Kidney (tissue), 14 donors: ENCODE measurements around the gene GSTK1. TPM values are rescaled to one million over a fixed set of nuclear protein-coding genes. Genes with fewer than 3 reads are reported as not detected.
A peak's percentile ranks its signal among the peaks of the same experiment; 100 is the strongest.

ENCODE experiments used
- DNase-seq, 5 donors: peaks; one replicate each; pipeline ENCODE4 v3.0.0-alpha.2; 2013 to 2020
- FAIRE-seq: peaks from 2 replicates; lab custom pipeline; 2012; peaks lifted over from hg19 to GRCh38; lab: Jason Lieb, UNC
- H3K27ac ChIP-seq, 2 donors: one replicate each; pipeline ENCODE4 v1.7.0; 2013; ENCODE audit warnings: low read depth in 2 of 2, low read length in 2 of 2, inconsistent platforms in 1 of 2
- H3K27me3 ChIP-seq: one replicate; pipeline ENCODE4 v1.7.1; 2013; ENCODE audit warnings: low read length, inconsistent platforms; ENCODE audit not compliant: control insufficient read depth, insufficient read depth
- H3K36me3 ChIP-seq, 3 donors: one replicate each; pipeline versions ENCODE4 v1.7.0 to v1.7.1; 2013; ENCODE audit warnings: low read length in 3 of 3, control low read depth in 1 of 3, inconsistent platforms in 1 of 3; ENCODE audit not compliant: insufficient read depth in 3 of 3, control insufficient read depth in 2 of 3
- H3K4me1 ChIP-seq, 3 donors: one replicate each; pipeline versions ENCODE4 v1.7.0 to v1.7.1; 2013; ENCODE audit warnings: low read length in 3 of 3, inconsistent platforms in 1 of 3, low read depth in 1 of 3; ENCODE audit not compliant: control insufficient read depth in 2 of 3, insufficient read depth in 2 of 3
- H3K4me3 ChIP-seq, 3 donors: one replicate each; pipeline versions ENCODE4 v1.7.0 to v1.8.1; 2013; ENCODE audit warnings: low read length in 3 of 3, control low read depth in 1 of 3, inconsistent platforms in 1 of 3
- H3K9ac ChIP-seq, 3 donors: one replicate each; pipeline versions ENCODE4 v1.7.0 to v1.7.1; 2013; ENCODE audit warnings: low read length in 3 of 3, control low read depth in 1 of 3, inconsistent platforms in 1 of 3
- H3K9me3 ChIP-seq, 3 donors: one replicate each; pipeline versions ENCODE4 v1.7.0 to v1.7.1; 2013; ENCODE audit warnings: low read length in 3 of 3, control low read depth in 1 of 3, inconsistent platforms in 1 of 3; ENCODE audit not compliant: control insufficient read depth in 2 of 3, insufficient read depth in 1 of 3
- intact Hi-C: fragments of 100-400 bp; cut with DNase I; formaldehyde crosslinking; loops from one replicate; pipeline ENCODE4 v1.11.1; 2022
- polyA plus RNA-seq: library from polyadenylated mRNA; stranded (reverse); fragments of 350-450 nt; fragmentation: Illumina TruSeq; extraction: RNeasy Lipid Tissue Mini Kit (QIAGEN cat#74804); gene quantifications from one replicate; pipeline ENCODE4 v1.2.3, GENCODE V29; 2014; ENCODE audit warnings: low read depth, low replicate concordance; ENCODE audit not compliant: insufficient read depth
- total RNA-seq: library from RNA; stranded (reverse); fragmentation: NEBNext Ultra II Directional; extraction: Animal tissue kit (Norgen Biotek cat#: 25700); gene quantifications from one replicate; pipeline ENCODE4 v1.2.1, GENCODE V29; 2021
- TF ChIP-seq, protein P1 (sequence below): IDR thresholded peaks from 3 replicates; pipeline ENCODE4 v1.5.1; 2012; ENCODE audit warnings: mild to moderate bottlenecking, moderate library complexity, borderline replicate concordance; ENCODE audit not compliant: insufficient read depth; ENCODE audit errors: extremely low read depth
- donor health status: control.
- donor health status: control.
- donor health status: control.
- donor health status: control.
- donor health status: control.
- donor health status: DM: yes; HTN: yes; CAD: no.
- donor health status: Normal renal cell carcinoma (clear cell type).

GSTK1 gene
- total and polyA plus RNA-seq, 2 donors from 2014 or later = 176 to 469 TPM

DNA sequence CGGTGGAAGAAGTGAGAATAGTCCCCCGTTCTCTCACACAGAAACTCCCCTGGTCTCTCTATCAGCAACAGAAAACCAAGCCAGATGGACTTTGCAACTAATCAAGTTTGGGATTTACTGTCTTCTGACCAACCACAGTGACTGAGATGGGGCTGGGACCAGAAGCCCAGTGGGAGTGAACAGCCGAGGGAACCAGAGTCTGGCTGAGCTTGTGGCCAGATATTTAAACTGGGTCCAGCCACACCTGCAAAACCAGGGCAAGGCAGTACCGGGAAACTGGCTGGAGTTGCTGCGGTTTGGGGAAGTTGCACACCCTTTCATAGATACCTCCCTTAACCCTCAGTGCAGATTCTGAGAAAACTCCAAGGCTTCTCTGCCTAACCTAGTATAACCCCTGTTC is 6.0 kb downstream of the GSTK1 start:
- TF ChIP-seq, protein P1, sequence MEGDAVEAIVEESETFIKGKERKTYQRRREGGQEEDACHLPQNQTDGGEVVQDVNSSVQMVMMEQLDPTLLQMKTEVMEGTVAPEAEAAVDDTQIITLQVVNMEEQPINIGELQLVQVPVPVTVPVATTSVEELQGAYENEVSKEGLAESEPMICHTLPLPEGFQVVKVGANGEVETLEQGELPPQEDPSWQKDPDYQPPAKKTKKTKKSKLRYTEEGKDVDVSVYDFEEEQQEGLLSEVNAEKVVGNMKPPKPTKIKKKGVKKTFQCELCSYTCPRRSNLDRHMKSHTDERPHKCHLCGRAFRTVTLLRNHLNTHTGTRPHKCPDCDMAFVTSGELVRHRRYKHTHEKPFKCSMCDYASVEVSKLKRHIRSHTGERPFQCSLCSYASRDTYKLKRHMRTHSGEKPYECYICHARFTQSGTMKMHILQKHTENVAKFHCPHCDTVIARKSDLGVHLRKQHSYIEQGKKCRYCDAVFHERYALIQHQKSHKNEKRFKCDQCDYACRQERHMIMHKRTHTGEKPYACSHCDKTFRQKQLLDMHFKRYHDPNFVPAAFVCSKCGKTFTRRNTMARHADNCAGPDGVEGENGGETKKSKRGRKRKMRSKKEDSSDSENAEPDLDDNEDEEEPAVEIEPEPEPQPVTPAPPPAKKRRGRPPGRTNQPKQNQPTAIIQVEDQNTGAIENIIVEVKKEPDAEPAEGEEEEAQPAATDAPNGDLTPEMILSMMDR = no peak
- H3K4me3 ChIP-seq = no peak overlapping the region
- no peaks in the 10 kb centered on the region for H3K27me3 ChIP-seq
- peaks cover 6 to 22% (median 8%) of the 10 kb centered on the region in 3 donors for H3K36me3 ChIP-seq
- H3K9me3 ChIP-seq = no peaks in the 10 kb centered on the region
- intact Hi-C loops = no loop called here
- H3K4me1 ChIP-seq = peaks cover 0 to 6% (median 0%) of the 10 kb centered on the region in 3 donors
- peak overlapping the region in 1 of 2 donors; percentile 13 for H3K27ac ChIP-seq
- FAIRE-seq (no peak), DNase-seq (no peak)
- no peak overlapping the region for H3K9ac ChIP-seq

DNA sequence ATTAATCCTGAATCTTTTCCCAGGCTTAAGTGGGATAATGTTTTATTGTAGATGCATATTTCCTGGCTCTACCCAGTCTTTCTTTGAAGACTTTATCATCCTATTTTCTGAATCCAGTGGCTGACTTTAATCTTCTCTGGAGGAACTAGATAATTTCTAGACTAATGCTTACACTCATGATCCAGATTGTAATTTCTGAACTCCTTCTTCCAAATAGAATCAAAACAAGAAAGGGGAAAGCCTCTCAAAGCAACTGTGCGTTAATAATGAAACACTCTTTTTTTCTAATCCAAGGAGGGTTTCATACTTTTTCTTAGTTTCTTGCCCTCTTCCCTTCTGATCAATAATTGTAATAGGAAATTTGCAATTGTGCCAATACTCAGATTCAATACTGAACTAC is 8.0 kb downstream of the GSTK1 start:
- intact Hi-C loops = no loop called here
- no peaks in the 10 kb centered on the region for H3K27me3 ChIP-seq
- no peak overlapping the region for H3K27ac ChIP-seq
- H3K9me3 ChIP-seq = no peaks in the 10 kb centered on the region
- no peaks in the 10 kb centered on the region for H3K4me1 ChIP-seq
- FAIRE-seq = no peak
- H3K9ac ChIP-seq = no peak overlapping the region
- TF ChIP-seq, protein P1 = no peak
- no peak overlapping the region for H3K4me3 ChIP-seq
- peaks cover 6 to 19% (median 8%) of the 10 kb centered on the region in 3 donors for H3K36me3 ChIP-seq
- no peak for DNase-seq

DNA sequence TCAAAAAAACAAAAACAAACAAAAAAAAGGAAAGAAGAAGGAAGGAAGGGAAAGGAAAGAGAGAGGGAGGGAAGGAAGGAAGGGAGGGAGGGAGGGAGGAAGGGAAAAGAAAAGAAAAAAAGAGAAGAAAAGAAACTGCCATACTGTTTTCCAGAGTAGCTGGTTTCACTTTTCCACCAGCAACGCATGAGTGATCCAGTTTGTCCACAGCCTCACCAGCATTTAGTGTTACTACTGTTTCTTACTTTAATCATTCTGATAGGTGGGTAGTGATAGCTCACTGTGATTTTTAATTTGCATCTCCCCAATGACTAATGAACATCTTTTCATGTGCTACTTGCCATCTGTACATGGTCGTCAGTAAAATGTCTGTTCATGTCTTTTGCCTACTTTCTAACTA is 9.6 kb downstream of the GSTK1 start:
- Histone ChIP-seq H3K4me3 (no peak overlapping the region), H3K4me1 (no peaks in the 10 kb centered on the region), H3K9ac (no peak overlapping the region), H3K27me3 (no peaks in the 10 kb centered on the region), H3K9me3 (no peaks in the 10 kb centered on the region), H3K36me3 (peaks cover 1 to 7% (median 2%) of the 10 kb centered on the region in 3 donors), H3K27ac (no peak overlapping the region)
- FAIRE-seq (no peak), DNase-seq (no peak)
- TF ChIP-seq, protein P1 = no peak
- intact Hi-C loops = no loop called here
